Activated B cell treated with CpG ODN at 0.5 μM for 24 hours (primary cell): Measurements from ENCODE around the gene UTRN. TPM values are rescaled to one million over a fixed set of nuclear protein-coding genes. Genes with fewer than 3 reads are reported as not detected.

ENCODE experiments used
- ATAC-seq: fragments of 200-7000 bp; cut with Tn5 transposase; one replicate; pipeline ENCODE4 v1.10.0; 2021; ENCODE audit warnings: low read depth, mild to moderate bottlenecking, moderate library complexity
- CTCF ChIA-PET: fragments of 350-600 bp; sonication (Branson Sonifier 250); formaldehyde crosslinking; loops from one replicate; lab custom pipeline; 2021; ENCODE audit warnings: antibody characterized with exemption; lab: Charles Lee
- POLR2A ChIA-PET: fragments of 350-600 bp; sonication (Branson Sonifier 250); formaldehyde crosslinking; loops from one replicate; lab custom pipeline; 2021; ENCODE audit warnings: antibody characterized with exemption; lab: Charles Lee
- DNase-seq: peaks from one replicate; pipeline ENCODE4 v3.0.0; 2022
- H3K27ac Mint-ChIP-seq: one replicate; pipeline ENCODE4 v1.8.0; 2020; ENCODE audit warnings: mixed read lengths
- H3K27me3 Mint-ChIP-seq: one replicate; pipeline ENCODE4 v1.8.0; 2021; ENCODE audit warnings: mixed read lengths
- H3K36me3 Mint-ChIP-seq: one replicate; pipeline ENCODE4 v1.8.0; 2021; ENCODE audit warnings: low read depth, mixed read lengths
- H3K4me1 Mint-ChIP-seq: one replicate; pipeline ENCODE4 v1.8.0; 2021; ENCODE audit warnings: mixed read lengths
- H3K4me3 Mint-ChIP-seq: one replicate; pipeline ENCODE4 v1.8.0; 2020; ENCODE audit warnings: mild to moderate bottlenecking, mixed read lengths
- H3K9me3 Mint-ChIP-seq: one replicate; pipeline ENCODE4 v1.8.0; 2020; ENCODE audit warnings: mixed read lengths
- CTCF ChIP-seq: fragments of 200-600 bp; IDR thresholded peaks from one replicate; pipeline ENCODE4 v1.8.0; 2022; ENCODE audit warnings: antibody characterized with exemption, mild to moderate bottlenecking
- intact Hi-C: fragments of 100-400 bp; cut with micrococcal nuclease; formaldehyde crosslinking; loops from one replicate; pipeline ENCODE4 v1.15.1; 2024
- total RNA-seq: library from RNA; stranded (reverse); gene quantifications from 2 replicates; pipeline ENCODE4 v1.2.3, GENCODE V29; 2022

UTRN gene
- total RNA-seq = 52.2 and 53.5 TPM in 2 replicates

- no peaks in the 10 kb centered on the region for H3K9me3 Mint-ChIP-seq
- peak; percentile 54 for ATAC-seq
- no peak within 1 kb of the TSS for H3K27ac Mint-ChIP-seq
- ChIA-PET POLR2A (interaction anchor here (1.0 to 1.1 kb wide), 2 partner anchors 62 to 67 kb away, joined by 3 read pairs; no protein-coding TSS in a partner anchor), CTCF (interaction anchor here (1.5 kb wide), 1 partner anchor 196 kb away, joined by 8 read pairs; no protein-coding TSS in a partner anchor)
- intact Hi-C loops = loop anchor here (1.0 to 5.0 kb wide), 5 partner anchors 20 to 180 kb away; partner anchors contain the start of gene STX11
- peaks cover 19% of the 10 kb centered on the region for H3K4me1 Mint-ChIP-seq
- peak within 1 kb of the TSS; percentile 94 for H3K4me3 Mint-ChIP-seq
- H3K36me3 Mint-ChIP-seq = peaks cover 1% of the 10 kb centered on the region
- DNase-seq = peak; percentile 44
- H3K27me3 Mint-ChIP-seq = peaks cover 6% of the 10 kb centered on the region
- TF ChIP-seq CTCF = no peak
These were observed at the start of gene UTRN for GRCh38 chr6:144284783-144285547. Gene UTRN (plus strand): TSS chr6:144285335. CDS start chr6:144291829, 6,494 bp downstream.

- Mint-ChIP-seq H3K36me3 (no peaks in the 10 kb centered on the region), H3K27ac (no peak overlapping the region), H3K27me3 (peaks cover 13% of the 10 kb centered on the region), H3K9me3 (peaks cover 4% of the 10 kb centered on the region), H3K4me3 (no peak overlapping the region), H3K4me1 (peaks cover 16% of the 10 kb centered on the region)
- intact Hi-C loops = no loop called here
- POLR2A ChIA-PET = no interaction called here
- no peak for DNase-seq
- CTCF ChIA-PET = interaction anchor here (0.8 kb wide), 1 partner anchor 24 kb away, joined by 3 read pairs; no protein-coding TSS in a partner anchor
- peak; percentile 31 for ATAC-seq
- no peak for TF ChIP-seq CTCF
These were observed 40.4 kb upstream of the UTRN start for GRCh38 chr6:144244688-144245087.

- peaks cover 16% of the 10 kb centered on the region for H3K4me1 Mint-ChIP-seq
- intact Hi-C loops = no loop called here
- no peak for DNase-seq
- no peak for ATAC-seq
- H3K36me3 Mint-ChIP-seq = no peaks in the 10 kb centered on the region
- H3K9me3 Mint-ChIP-seq = peaks cover 4% of the 10 kb centered on the region
- no peak overlapping the region for H3K4me3 Mint-ChIP-seq
- no peak for TF ChIP-seq CTCF
- POLR2A ChIA-PET = no interaction called here
- CTCF ChIA-PET = no interaction called here
- H3K27me3 Mint-ChIP-seq = peaks cover 13% of the 10 kb centered on the region
- H3K27ac Mint-ChIP-seq = no peak overlapping the region
These were observed 38.1 kb upstream of the UTRN start for GRCh38 chr6:144246988-144247387.

GRCh38 chr6:144248003-144248402 lies 37.1 kb upstream of the UTRN start:
- H3K9me3 Mint-ChIP-seq = peaks cover 4% of the 10 kb centered on the region
- no peak overlapping the region for H3K27ac Mint-ChIP-seq
- no peak for TF ChIP-seq CTCF
- ATAC-seq (no peak), DNase-seq (no peak)
- ChIA-PET CTCF (no interaction called here), POLR2A (interaction anchor here (0.6 to 1.1 kb wide), 3 partner anchors 27 to 210 kb away, joined by 5 to 10 read pairs (median 5); partner anchors contain the start of gene STX11)
- H3K4me1 Mint-ChIP-seq = peaks cover 16% of the 10 kb centered on the region
- H3K27me3 Mint-ChIP-seq = peaks cover 13% of the 10 kb centered on the region
- H3K36me3 Mint-ChIP-seq = no peaks in the 10 kb centered on the region
- H3K4me3 Mint-ChIP-seq = no peak overlapping the region
- intact Hi-C loops = no loop called here
